ENCODE measurements around the gene NDUFA5. TPM values are rescaled to one million over a fixed set of nuclear protein-coding genes. Genes with fewer than 3 reads are reported as not detected.

The NDUFA5 gene
- 69.1 to 77.0 TPM (median 72.9 TPM) in 3 replicates for total RNA-seq (2021)
- percentile 88 among the genes with signal in this experiment for Bru-seq, nascent RNA
- long read RNA-seq, experiment 1, full-length matches to known transcripts = 681 of 711 reads
- long read RNA-seq, experiment 1, partial matches to known transcripts = 4 of 711 reads
- long read RNA-seq, experiment 1, other reads (novel, unspliced or antisense) = 26 of 711 reads
- long read RNA-seq, experiment 2, transcript NDUFA5-201 (5 exons, 1,901 nt) = minor isoform, 65 of 187 reads
- long read RNA-seq, experiment 2, transcript NDUFA5-202 (4 exons, 1,360 nt) = major isoform, 72 of 187 reads
- long read RNA-seq, experiment 2, partial matches to known transcripts = 17 of 187 reads
- long read RNA-seq, experiment 2, other reads (novel, unspliced or antisense) = 27 of 187 reads
- long read RNA-seq, experiment 3, full-length matches to known transcripts = 1,170 of 1,216 reads
- long read RNA-seq, experiment 3, partial matches to known transcripts = 19 of 1,216 reads
- long read RNA-seq, experiment 3, other reads (novel, unspliced or antisense) = 27 of 1,216 reads

- CTCF ChIA-PET = interaction anchor here (0.9 to 1.9 kb wide), 6 partner anchors 21 to 65 kb away, joined by 3 to 17 read pairs (median 4); partner anchors contain the start of gene IQUB
- ATAC-seq = peak; percentile 95
Measured at GRCh38 chr7:123557398-123558288, at the start of gene NDUFA5. TSS of gene NDUFA5 (minus strand) at chr7:123557818. CDS start at chr7:123557795, 23 bp downstream.

More at GRCh38 chr7:123557398-123558288, at the start of gene NDUFA5:
- Mint-ChIP-seq H3K36me3 (peaks cover 9% of the 10 kb centered on the region), H3K27me3 (ENCODE audit: low read depth) (no peaks in the 10 kb centered on the region), H3K4me1 (no peaks in the 10 kb centered on the region; the same call in 1 of the 2 replicates), H3K4me3 (no peak within 1 kb of the TSS), H3K9me3 (peaks cover 3% of the 10 kb centered on the region; the same call in 1 of the 2 replicates), H3K27ac (no peak within 1 kb of the TSS)
- POLR2A ChIA-PET = interaction anchor here (0.5 to 1.2 kb wide), 5 partner anchors 23 to 191 kb away, joined by 3 to 4 read pairs (median 3); partner anchors contain the start of gene IQUB
- TF ChIP-seq FOXK1 (CRISPR knock-in tag; IDR thresholded peaks at IDR 0.05) (peak; percentile 79; the same call in 1 of the 2 replicates), HMGXB4 (CRISPR knock-in tag; IDR thresholded peaks at IDR 0.05) (0 out of 2 replicates have a peak, but pooled peaks have one; percentile 34), CREM (CRISPR knock-in tag; IDR thresholded peaks at IDR 0.05) (peak; percentile 80; the same call in 1 of the 2 replicates), PRRX2 (CRISPR knock-in tag; IDR thresholded peaks at IDR 0.05) (peak; percentile 46; the same call in 1 of the 2 replicates), SP1 (CRISPR knock-in tag; conservative IDR thresholded peaks at IDR 0.05) (peak; percentile 88), RELA (CRISPR knock-in tag; IDR thresholded peaks at IDR 0.05; ENCODE audit: borderline replicate concordance) (no peak), CREB1 (CRISPR knock-in tag; IDR thresholded peaks at IDR 0.05) (0 out of 2 replicates have a peak, but pooled peaks have one; percentile 31), NR2C2 (CRISPR knock-in tag; IDR thresholded peaks at IDR 0.05) (no peak), ZBTB43 (CRISPR knock-in tag; IDR thresholded peaks at IDR 0.05) (no peak), CBFB (CRISPR knock-in tag; IDR thresholded peaks at IDR 0.05; ENCODE audit: low read depth) (no peak), ZNF416 (CRISPR knock-in tag; IDR thresholded peaks at IDR 0.05) (no peak), FOXJ3 (CRISPR knock-in tag; IDR thresholded peaks at IDR 0.05; ENCODE audit: borderline replicate concordance) (no peak), TEAD1 (CRISPR knock-in tag; IDR thresholded peaks at IDR 0.05) (0 out of 2 replicates have a peak, but pooled peaks have one; percentile 4), ATF2 (CRISPR knock-in tag; IDR thresholded peaks at IDR 0.05; ENCODE audit: borderline replicate concordance, low read depth) (no peak), EMX1 (CRISPR knock-in tag; IDR thresholded peaks at IDR 0.05) (no peak), TEAD4 (CRISPR knock-in tag; IDR thresholded peaks at IDR 0.05) (no peak), SMAD3 (CRISPR knock-in tag; IDR thresholded peaks at IDR 0.05; ENCODE audit: borderline replicate concordance) (no peak), ARID4B (CRISPR knock-in tag; IDR thresholded peaks at IDR 0.05; ENCODE audit: borderline replicate concordance) (peak; percentile 68; the same call in 1 of the 2 replicates), ESRRA (CRISPR knock-in tag; IDR thresholded peaks at IDR 0.05; ENCODE audit: borderline replicate concordance) (peak; percentile 66; the same call in 1 of the 2 replicates), JAZF1 (CRISPR knock-in tag; IDR thresholded peaks at IDR 0.05) (no peak), HMGA2 (CRISPR knock-in tag; IDR thresholded peaks at IDR 0.05) (no peak), FOXP1 (CRISPR knock-in tag; IDR thresholded peaks at IDR 0.05; ENCODE audit: borderline replicate concordance) (0 out of 2 replicates have a peak, but pooled peaks have one; percentile 42)
- TF ChIP-seq, protein P1, sequence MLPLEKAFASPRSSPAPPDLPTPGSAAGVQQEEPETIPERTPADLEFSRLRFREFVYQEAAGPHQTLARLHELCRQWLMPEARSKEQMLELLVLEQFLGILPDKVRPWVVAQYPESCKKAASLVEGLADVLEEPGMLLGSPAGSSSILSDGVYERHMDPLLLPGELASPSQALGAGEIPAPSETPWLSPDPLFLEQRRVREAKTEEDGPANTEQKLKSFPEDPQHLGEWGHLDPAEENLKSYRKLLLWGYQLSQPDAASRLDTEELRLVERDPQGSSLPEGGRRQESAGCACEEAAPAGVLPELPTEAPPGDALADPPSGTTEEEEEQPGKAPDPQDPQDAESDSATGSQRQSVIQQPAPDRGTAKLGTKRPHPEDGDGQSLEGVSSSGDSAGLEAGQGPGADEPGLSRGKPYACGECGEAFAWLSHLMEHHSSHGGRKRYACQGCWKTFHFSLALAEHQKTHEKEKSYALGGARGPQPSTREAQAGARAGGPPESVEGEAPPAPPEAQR (CRISPR knock-in tag; IDR thresholded peaks at IDR 0.05) = no peak
- DNase-seq (ENCODE audit: low spot score) = peak; percentile 97
